Tibial nerve (tissue), 3 donors: ENCODE measurements around the gene MAP4K3.

Source experiments
- POLR2A ChIP-seq, 2 donors: fragments of 450-650 bp; IDR thresholded peaks; one replicate each; pipeline ENCODE4 v1.6.1; 2017; ENCODE audit warnings: antibody characterized with exemption in 2 of 2, mild to moderate bottlenecking in 2 of 2, moderate library complexity in 2 of 2
- TF ChIP-seq, protein P1 (sequence below), 5 experiments: fragments of 200-600 bp in 3 of 5; fragments of 450-650 bp in 2 of 5; sonication (generic) in 3 of 5; IDR thresholded peaks; one replicate each; pipeline ENCODE4 v1.5.1; 2016 to 2019; ENCODE audit warnings: antibody characterized with exemption in 5 of 5, mild to moderate bottlenecking in 3 of 5, moderate library complexity in 2 of 5

DNA sequence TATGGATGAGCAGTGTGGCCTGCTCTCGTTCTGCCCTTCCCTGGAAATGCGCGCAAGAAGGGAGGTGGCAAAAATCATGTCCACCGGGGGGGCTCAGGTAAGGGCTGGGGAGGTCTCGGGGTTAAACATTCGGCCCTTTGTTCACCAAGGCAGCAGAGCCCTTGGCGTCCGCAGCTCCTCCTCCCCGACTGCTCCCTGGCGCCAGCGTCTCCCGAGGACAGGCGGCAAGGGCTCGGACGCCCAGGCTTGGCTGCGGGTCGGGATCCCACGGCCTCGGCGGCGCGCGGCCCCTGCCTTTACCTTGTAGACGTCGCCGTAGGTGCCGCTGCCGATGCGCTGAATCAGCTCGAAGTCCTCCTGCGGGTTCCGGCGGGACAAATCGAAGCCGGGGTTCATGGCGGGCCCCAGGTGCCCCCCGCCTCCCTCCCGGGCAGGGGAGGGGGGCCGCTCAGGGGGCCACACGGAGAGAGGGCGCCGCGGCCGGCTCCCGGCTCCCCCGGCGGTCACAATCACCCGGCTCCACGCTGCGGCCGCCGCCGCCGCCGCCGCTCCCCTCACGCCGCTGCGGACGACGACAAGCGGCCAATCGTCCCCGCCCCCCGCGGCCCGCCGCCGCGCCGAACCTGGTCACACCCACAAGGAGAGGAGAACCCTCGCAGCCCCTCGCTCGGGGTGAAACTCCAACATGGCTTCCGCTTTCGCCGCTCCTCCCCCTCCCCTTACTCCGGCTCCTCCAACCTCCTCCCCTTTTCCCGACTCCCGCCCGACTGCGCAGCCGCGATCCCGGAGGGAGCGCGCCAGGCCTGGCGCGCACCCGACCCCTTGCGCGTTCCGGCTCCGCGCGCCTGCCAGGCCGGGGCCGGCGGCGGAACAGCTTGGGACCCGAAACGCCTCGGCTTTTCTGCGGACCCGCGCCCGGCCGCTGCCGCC is at the start of gene MAP4K3:
- TF ChIP-seq, protein P1, sequence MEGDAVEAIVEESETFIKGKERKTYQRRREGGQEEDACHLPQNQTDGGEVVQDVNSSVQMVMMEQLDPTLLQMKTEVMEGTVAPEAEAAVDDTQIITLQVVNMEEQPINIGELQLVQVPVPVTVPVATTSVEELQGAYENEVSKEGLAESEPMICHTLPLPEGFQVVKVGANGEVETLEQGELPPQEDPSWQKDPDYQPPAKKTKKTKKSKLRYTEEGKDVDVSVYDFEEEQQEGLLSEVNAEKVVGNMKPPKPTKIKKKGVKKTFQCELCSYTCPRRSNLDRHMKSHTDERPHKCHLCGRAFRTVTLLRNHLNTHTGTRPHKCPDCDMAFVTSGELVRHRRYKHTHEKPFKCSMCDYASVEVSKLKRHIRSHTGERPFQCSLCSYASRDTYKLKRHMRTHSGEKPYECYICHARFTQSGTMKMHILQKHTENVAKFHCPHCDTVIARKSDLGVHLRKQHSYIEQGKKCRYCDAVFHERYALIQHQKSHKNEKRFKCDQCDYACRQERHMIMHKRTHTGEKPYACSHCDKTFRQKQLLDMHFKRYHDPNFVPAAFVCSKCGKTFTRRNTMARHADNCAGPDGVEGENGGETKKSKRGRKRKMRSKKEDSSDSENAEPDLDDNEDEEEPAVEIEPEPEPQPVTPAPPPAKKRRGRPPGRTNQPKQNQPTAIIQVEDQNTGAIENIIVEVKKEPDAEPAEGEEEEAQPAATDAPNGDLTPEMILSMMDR (IDR thresholded peaks at IDR 0.05), result peak in 1 of 5 experiments; percentile 44
- peak; percentile 91 to 92 for TF ChIP-seq POLR2A (IDR thresholded peaks at IDR 0.05)
